Astrocyte of the hippocampus (primary cell): ENCODE results near the gene MYADM.

Source experiments
- DNase-seq: peaks from one replicate; pipeline ENCODE4 v3.0.0; 2011; ENCODE audit warnings: low read depth, low spot score

The MYADM gene

DNA sequence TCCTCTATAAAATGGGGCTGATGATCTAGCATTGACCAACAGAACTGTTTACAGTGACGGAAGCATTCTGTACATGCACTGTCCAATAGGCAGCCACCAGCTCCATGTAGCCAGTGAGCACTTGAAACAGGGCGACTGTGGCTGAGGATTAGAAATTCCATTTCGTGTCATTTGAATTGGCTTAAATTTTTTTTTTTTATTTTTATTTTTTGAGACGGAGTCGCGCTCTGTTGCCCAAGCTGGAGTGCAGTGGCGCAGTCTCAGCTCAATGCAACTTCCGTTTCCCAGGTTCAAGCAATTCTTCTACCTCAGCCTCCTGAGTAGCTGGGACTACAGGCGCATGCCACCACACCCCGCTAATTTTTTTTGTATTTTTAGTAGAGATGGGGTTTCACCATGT lies 17.4 kb downstream of the MYADM start:
- DNase-seq = no peak

DNA sequence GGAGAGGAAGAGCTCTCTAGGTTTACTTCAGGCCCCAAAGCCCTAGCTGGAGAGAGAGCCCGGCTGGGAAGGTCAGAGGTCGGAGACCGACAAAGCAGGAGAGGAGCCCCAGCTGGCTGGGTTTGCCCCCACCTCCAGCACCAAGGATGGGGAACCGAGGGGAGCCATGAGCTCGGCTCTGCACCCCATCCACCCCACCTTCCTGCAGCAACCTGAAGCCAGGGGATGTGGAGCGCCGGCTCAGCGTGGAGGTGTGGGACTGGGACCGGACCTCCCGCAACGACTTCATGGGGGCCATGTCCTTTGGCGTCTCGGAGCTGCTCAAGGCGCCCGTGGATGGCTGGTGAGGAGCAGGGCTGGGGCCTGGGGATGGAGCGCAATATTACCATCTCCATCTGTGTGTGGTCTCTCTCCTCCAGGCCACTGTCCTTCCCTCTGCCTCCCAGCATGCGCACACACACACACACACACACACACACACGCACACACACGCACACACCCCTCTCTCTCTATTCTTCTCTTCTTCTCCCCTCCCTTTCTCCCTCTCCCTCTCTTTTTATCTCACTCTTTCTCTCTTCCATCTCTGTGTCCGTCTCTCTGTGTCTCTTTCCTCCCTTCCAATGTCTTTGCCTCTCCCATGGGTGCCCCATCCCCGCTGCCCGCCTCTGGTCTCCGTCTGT lies 24.8 kb downstream of the MYADM start:
- no peak for DNase-seq

DNA sequence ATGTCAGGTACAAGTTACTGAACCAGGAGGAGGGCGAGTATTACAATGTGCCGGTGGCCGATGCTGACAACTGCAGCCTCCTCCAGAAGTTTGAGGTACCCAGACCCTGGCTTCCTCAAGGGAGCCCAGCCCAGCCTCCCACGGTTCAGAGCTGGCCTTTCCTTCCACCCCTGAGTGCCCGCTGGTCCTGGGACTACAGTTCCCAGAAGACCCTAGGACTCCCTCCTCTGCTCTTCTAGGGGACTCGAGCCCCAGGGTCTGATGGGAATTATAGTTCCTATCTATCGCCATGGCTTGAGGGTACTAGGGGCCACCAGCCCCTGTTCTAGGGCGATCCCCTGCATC lies 25.3 kb downstream of the MYADM start:
- no peak for DNase-seq

DNA sequence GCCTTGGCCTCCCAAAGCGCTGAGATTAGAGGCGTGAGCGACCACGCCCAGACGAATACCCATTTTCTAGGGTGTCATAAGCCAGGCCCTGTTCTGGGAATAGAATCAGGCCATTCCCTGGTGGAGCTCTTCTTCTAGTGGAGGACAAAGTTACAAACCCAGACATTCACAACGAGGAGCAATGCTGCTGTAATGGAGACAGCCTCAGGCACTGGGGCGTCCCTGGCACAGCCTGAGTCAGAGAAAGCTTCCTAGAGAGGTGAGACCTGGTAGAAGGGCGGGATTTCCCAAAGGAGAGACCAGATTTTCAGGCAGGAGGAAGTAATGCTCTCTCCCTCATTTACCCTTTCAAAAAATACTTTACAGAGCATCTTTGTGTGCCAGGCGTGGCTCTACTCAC lies 27.0 kb downstream of the MYADM start:
- no peak for DNase-seq

DNA sequence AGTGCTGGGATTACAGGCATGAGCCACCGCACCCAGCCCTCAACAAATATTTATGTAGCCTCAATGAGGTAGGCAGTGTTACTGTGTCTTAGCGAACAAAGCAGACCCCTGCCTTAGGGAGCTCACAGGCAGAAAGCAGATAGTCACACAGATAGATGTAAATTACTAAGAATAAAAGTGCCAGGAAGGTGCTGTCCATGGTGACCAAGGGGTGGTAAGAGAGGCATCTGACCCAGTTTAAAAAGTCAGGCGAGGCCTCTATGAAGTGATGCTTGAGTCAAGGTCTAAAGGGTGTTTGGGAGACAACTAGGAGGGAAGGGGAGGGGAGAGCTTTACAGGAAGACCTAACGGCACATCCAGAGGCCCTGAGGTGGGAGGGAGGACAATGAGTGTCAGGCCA lies 29.0 kb downstream of the MYADM start:
- no peak for DNase-seq

DNA sequence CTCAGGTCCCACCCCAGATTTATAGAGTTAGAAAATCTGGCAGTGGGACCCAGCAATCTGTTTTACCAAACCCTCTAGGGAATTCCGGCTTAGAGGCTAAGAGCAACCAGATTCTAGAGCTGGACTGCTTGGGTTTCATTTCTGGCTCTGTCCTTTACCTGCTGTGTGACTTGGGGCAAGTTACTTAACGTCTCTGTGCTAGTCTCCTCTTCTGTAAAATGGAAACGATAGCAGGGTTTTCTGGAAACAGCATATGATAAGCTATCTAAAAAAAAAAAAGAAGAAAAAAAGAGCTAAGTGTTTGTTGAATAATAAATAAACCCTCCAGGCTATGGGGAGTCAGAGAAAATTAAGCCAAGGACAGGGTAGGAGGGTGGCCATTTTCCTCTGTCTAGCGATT lies 29.8 kb downstream of the MYADM start:
- DNase-seq = no peak

DNA sequence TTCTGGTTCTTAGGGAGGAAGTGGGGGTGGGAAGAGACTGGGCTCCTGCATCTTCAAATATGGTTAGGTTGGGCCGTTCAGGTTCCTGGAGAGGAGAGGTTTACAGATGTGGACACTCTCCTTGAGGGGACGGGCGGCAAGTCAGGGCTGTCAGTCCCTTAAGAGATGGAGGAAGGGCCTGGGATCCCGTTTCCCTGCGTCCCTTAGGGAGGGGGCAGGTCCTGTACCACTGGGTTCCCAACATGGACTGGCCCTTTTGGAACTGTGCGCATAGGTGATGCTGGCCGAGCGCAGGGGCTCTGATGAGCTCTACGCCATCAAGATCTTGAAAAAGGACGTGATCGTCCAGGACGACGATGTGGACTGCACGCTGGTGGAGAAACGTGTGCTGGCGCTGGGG lies 30.5 kb downstream of the MYADM start:
- no peak for DNase-seq

DNA sequence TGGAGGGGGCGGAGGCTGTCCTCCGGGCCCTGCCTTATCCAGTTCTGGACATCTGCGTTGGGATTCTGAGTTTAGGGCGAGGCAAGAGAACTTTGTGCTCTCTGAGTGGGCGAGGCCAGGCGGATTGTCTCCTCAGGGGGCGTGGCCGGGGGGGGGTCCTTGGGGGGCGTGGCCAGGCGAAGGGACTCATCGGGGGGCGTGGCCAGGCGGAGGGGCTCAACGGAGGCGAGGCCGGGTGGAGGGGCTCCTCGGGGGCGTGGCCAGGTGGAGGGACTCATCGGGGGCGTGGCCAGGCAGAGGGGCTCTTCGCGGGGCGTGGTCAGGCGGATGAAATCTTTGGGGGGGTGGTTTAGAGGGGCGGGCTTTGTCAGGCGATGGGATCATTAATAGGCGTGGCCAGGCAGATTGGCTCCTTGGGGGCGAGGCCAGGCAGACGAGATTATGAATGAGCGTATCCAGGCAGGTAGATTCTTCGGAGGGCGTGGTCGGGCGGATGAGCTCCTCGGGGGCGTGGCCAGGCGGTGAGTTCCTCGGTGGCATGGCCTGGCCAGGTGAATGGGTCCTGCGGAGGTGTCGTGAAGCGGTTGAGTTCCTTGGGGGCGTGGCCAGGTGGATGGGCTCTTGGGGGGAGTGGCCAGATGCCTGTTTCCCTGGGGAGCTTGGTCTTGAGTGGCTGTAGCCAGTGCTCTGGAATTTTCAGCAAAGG lies 31.1 kb downstream of the MYADM start:
- no peak for DNase-seq

DNA sequence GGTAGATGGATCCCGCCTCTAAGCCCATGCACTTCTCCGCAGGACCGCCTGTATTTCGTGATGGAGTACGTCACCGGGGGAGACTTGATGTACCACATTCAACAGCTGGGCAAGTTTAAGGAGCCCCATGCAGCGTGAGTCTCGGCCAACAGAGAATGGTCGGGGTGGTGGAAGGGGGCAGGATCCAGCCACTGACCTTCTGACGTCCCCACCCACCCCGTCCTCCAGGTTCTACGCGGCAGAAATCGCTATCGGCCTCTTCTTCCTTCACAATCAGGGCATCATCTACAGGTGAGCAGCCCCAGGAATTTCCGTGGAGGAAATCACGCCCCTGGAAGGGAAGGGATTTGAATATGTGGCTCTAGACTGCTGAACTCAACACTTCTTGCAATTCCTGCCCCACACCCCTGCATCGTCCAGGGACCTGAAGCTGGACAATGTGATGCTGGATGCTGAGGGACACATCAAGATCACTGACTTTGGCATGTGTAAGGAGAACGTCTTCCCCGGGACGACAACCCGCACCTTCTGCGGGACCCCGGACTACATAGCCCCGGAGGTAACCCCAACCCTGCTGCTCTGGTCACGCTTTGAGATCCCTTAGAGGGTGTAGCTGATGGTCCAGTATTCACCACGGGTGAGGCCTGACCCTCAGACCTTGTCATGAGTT lies 32.6 kb downstream of the MYADM start:
- DNase-seq = no peak

DNA sequence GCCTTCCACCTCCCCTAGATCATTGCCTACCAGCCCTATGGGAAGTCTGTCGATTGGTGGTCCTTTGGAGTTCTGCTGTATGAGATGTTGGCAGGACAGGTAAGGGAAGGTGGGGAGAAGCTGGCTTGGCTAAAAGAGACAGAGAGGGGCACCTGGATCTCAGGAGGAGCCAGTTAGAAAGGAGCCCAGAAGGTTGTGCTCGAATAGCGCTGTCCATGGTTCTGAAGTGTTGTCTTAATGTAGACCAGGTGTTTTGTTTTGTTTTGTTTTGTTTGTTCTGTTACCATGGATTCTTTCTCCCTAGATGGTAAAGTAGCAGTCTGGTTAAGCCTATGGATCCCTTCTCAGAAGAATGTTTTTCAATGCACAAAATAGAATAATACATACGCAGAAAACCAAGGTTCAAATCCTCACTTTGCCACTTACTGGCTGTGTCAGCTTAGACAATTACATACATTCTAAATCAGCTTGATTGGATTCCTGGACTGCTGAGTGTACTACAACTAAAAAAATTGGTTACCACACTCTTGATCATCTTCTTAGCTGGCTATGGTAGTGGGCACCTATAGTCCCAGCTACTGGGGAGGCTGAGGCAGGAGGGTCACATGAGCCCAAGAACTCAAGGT lies 35.5 kb downstream of the MYADM start:
- DNase-seq = peak; percentile 70

DNA sequence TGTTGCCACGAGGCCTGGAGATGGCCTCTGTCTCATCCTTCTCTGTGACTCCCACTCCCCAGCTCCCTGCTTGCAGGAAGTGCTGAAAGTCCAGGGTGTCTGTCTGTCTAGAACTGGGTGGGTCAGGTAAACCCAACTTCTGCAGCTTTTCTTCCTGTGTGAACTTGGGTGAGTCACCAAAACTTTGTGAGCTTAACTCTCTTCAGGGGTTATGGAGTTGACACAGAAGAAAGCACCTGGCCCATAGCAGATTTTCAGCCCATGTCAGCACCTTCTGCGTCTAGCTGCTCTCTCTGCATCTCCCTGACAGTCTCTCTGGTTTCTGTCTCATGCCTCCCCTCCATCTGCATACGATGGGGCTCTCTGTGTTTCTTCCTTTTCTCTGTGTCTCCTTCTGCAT lies 37.2 kb downstream of the MYADM start:
- DNase-seq = no peak

DNA sequence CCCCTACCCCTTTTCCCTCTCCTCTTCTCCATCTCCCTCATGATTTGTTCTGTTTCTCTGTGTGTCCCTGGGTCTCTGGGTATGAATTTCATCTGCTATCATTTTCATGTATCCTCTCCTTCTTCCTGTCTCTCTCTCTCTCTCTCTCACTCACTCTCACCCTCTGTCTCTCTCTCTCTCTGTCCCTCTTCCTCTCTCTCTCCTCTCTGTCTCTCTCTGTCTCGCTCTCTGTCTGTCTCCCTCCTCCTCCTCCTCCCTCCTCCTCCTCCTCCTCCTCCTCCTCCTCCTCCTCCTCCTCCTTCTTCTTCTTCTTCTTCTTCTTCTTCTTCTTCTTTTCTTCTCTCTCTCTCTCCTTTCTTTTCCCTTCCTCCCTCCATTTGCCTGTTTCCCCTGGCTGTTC lies 38.1 kb downstream of the MYADM start:
- DNase-seq = no peak

DNA sequence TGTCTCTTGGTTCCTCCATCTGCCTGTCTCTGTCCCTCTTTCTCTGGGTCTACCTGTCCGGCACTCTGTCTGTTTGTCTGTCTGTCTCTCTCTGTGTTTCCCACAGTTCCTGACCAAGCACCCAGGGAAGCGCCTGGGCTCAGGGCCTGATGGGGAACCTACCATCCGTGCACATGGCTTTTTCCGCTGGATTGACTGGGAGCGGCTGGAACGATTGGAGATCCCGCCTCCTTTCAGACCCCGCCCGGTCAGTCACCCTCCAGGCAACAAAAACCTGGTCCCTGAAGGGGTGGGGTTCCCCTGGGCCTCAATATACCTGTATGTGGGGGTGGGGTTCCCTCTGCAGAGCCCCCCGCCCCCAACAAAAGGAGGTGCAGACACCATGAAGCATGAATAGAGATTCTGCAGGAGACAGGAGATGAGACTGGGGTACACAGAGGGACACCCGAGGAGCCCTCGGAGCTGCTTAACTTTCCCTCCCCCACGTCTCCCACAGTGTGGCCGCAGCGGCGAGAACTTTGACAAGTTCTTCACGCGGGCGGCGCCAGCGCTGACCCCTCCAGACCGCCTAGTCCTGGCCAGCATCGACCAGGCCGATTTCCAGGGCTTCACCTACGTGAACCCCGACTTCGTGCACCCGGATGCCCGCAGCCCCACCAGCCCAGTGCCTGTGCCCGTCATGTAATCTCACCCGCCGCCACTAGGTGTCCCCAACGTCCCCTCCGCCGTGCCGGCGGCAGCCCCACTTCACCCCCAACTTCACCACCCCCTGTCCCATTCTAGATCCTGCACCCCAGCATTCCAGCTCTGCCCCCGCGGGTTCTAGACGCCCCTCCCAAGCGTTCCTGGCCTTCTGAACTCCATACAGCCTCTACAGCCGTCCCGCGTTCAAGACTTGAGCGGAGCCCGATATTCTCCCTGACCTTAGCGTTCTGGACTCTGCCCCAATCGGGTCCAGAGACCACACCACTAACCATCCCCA lies 38.8 kb downstream of the MYADM start:
- peak; percentile 56 for DNase-seq

DNA sequence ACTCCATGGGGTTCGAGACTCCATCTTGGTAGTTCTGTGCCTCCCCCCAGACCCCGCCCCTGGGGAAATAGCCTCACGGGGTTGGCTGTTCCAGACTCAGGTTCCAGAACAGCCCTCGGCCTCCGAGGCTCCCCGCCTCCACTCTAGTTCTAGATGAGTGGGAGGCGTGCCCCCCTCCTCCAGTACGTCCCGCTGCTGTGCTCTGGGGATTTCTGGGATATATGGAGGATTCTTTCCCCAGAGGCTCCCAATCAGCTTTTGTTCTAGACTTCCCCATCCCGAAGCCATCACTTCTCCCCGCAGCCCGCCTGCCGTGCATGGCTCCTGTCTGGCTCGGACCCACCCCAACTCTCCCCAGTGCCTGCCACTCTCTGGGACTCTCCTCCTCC lies 39.5 kb downstream of the MYADM start:
- DNase-seq = no peak

DNA sequence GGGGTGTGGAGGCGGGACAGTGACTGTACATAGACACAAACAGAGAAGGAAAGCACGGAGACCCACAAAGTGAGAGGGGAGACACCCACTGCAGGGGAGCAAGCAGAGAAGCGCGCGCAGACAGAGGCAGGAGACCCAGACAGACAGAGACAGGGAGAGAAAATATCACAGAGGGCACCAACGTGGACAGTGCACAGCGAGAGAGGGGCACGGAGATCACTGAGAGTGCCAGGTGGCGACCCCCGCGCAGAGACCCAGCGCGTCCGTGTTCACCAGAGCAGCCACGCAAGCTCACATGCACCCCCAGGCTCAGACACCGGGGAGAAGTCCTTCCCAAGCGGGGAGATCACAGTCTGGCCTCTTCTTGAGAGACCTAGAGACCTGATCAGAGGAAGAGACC lies 40.0 kb downstream of the MYADM start:
- no peak for DNase-seq

DNA sequence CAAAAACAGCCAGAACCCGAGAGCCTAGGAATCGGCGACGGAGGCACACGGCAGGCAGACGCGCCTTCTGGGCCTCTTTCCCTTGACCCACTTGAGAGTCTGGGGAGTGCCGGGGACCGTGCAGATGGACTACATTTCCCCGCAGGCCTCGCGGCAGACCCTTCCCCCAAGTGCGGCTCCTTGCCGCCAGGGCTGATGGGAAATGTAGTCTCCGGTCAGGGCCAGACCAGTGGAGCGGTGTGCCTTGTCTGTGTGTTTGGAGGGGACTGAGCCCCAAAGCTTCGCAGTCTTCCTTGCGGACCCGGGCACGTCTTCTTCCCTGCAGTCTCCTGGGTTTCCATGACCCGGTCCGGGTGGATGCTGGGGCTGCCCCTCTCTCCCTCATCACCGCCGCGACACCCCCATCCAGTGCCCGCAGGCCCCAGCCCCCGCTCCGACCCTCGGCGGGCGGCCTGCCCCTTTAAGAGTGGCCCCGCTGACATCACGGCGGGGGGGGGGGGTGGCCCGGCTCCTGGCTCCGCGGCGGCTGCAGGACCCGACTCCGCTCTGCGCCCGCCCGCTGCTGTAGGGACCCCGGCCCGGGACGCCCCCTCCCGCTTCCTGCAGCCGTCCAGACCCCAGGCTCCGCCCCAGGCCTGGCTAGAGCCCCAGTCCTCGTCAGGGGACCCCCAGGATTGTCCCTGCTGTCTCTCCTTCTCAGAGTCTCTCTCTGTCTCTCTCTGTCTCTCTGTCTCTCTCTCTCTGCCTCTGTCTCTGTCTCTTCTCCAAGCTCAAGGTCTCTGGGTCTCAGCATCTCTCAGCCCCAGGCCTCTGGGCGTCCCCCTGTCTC lies 40.6 kb downstream of the MYADM start:
- DNase-seq = peak; percentile 76

DNA sequence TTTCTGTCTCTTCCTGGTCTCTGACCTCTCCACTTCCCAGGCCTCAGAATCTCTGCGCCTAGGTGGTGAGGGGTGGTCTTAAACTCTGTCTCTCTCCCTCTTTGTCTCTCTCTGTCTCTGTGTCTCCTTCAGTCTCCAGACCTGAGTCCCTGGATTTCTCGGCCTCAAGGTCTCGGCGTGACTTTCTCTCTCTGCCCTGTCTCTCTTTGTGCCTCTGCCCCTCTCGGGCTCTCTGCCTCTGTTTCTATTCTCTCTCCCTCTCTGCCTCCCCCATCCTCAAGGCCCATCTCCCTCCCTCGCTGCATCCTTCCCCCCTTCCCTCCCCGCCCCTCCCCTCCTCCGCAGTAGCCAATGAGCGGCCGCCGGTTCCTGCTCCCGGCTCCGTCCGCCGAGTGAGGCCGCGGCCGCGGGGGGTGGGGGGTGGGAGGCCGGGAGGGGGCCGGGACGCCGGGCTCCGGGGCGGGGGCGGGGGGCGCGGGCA lies 41.3 kb downstream of the MYADM start, which contains the start of gene CACNG7:
Gene CACNG7 (plus strand): TSS at position 344 of the 481 bp plus-strand sequence. CDS start 3,554 bp downstream, outside the sequence.
- peak; percentile 62 for DNase-seq

DNA sequence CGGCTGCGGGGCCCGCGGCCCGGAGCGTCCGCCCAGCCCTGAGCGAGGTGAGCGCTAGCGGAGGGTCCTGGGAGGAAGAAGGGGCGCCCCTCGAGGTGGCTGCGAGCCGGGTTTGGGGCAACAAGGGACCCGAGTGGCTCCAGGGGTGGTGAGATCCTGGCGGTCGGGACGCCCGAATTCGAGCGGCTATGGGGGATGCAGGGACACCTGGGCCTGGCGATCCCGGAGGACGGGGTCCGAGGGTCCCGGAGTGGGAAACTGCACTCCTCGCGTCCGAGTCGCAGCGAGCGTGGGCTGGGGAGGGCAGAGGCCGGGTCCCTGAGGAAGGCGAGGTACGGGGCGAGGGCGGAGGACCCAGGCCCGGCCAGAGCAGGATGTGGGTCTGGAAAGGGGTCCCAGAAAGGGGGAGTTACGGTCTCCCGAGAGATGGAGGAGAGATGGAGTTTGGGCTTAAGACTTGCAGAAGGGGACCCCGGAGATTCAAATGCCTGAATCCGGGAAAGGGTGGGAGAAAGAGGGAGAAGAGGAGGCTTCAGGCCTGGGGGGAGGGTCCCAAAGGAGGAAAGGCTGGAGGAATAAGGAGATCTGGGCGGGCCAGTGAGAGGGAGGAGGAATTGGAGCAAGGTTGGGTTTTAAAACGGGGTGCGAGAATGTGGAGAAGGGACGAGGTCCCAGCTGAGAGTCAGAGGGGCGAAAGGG lies 41.9 kb downstream of the MYADM start:
- peak; percentile 14 for DNase-seq

DNA sequence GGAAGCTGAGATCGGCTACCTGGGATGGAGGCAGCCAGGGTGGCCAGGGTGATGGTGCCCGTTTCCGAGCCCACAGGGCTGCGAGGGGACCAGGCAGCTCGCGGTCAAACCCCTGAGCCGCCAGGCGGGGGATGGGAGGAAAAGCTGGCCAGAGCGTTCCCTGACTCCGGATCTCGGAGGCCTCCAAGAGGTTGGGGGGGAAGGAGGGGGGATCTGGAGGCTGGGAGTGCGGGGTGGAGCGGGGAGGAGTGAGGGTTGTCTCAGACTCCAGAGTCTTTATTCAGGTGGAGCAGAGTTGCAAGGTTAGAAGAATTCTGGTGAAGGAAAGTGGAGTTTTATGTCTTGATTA lies 42.5 kb downstream of the MYADM start:
- peak; percentile 39 for DNase-seq

DNA sequence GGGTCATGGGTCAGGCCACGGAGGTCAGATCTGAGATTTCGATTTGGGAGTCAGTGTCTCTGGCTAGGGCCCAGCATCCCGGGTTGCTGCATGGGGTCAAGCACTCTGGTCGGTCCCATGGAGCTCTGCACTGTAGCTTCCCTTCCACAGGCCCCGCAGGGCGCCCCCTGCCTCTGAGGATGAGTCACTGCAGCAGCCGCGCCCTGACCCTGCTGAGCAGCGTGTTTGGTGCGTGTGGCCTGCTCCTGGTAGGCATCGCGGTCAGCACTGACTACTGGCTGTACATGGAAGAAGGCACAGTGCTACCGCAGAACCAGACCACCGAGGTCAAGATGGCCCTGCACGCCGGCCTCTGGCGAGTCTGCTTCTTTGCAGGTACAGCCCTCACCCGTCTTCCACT lies 45.0 kb downstream of the MYADM start:
- no peak for DNase-seq
